HG03060 (cell line): ENCODE measurements around the gene GARIN1A.
"Not testable (repeated sequence)": the region's sequence is repeated elsewhere in the genome, so short reads cannot be mapped to it uniquely, and the experiment has no call there.

Experiments used
- ATAC-seq: cut with Tn5 transposase; IDR thresholded peaks from one replicate; pipeline ENCODE4 v1.9.1; 2021; ENCODE audit warnings: low read depth, moderate number of reproducible peaks; ENCODE audit not compliant: unreplicated experiment

GARIN1A gene

GRCh38 chr7:128681794-128682537 lies 9.9 kb downstream of the GARIN1A start:
- no peak for ATAC-seq

- not testable (repeated sequence) for ATAC-seq
Observed at GRCh38 chr7:128683270-128683669, 11.2 kb downstream of the GARIN1A start.

GRCh38 chr7:128683738-128684137 lies 11.6 kb downstream of the GARIN1A start:
- not testable (repeated sequence) for ATAC-seq

GRCh38 chr7:128687131-128687530 lies 15.0 kb downstream of the GARIN1A start:
- no peak for ATAC-seq

- ATAC-seq = no peak
Observed at GRCh38 chr7:128688492-128688891, 16.4 kb downstream of the GARIN1A start.

- ATAC-seq = not testable (repeated sequence)
Observed at GRCh38 chr7:128689161-128689935, 17.3 kb downstream of the GARIN1A start.

- no peak for ATAC-seq
Observed at GRCh38 chr7:128691227-128691626, 19.1 kb downstream of the GARIN1A start.

GRCh38 chr7:128692623-128693270 lies 20.7 kb downstream of the GARIN1A start:
- no peak for ATAC-seq

- no peak for ATAC-seq
Observed at GRCh38 chr7:128693373-128694015, 21.4 kb downstream of the GARIN1A start.

- no peak for ATAC-seq
Observed at GRCh38 chr7:128694738-128695137, 22.6 kb downstream of the GARIN1A start.

GRCh38 chr7:128697302-128697905 lies 25.3 kb downstream of the GARIN1A start:
- no peak for ATAC-seq

- no peak for ATAC-seq
Observed at GRCh38 chr7:128699196-128699712, 27.2 kb downstream of the GARIN1A start.

- ATAC-seq = no peak
Observed at GRCh38 chr7:128699895-128700294, 27.8 kb downstream of the GARIN1A start.

- ATAC-seq = no peak
Observed at GRCh38 chr7:128701062-128701785, 29.1 kb downstream of the GARIN1A start.

GRCh38 chr7:128703609-128704241 lies 31.6 kb downstream of the GARIN1A start:
- no peak for ATAC-seq

GRCh38 chr7:128705891-128706333 lies 33.8 kb downstream of the GARIN1A start:
- ATAC-seq = no peak

- no peak for ATAC-seq
Observed at GRCh38 chr7:128707752-128708151, 35.7 kb downstream of the GARIN1A start.

- no peak for ATAC-seq
Observed at GRCh38 chr7:128708235-128708634, 36.1 kb downstream of the GARIN1A start.

- ATAC-seq = no peak
Observed at GRCh38 chr7:128708824-128709223, 36.7 kb downstream of the GARIN1A start.
